SK-N-SH (cell line): ENCODE results near the gene WASF3.

ENCODE experiments used
- CTCF ChIP-seq: fragments of 200-600 bp; sonication (generic); IDR thresholded peaks from 2 replicates; pipeline ENCODE4 v1.6.1; 2017; ENCODE audit warnings: antibody characterized with exemption, mild to moderate bottlenecking, moderate library complexity
- ELF1 ChIP-seq: IDR thresholded peaks from 2 replicates; pipeline ENCODE4 v1.4.0; 2012

- TF ChIP-seq CTCF (no peak), ELF1 (no peak)
Observed at GRCh38 chr13:26735677-26736076, 178.2 kb downstream of the WASF3 start.
